ENCODE data around the gene CACNB2. TPM values are rescaled to one million over a fixed set of nuclear protein-coding genes. Genes with fewer than 3 reads are reported as not detected.

Gene CACNB2
- total RNA-seq, 2 donors from 2014 or later, result 9.8 to 12.1 TPM

DNA sequence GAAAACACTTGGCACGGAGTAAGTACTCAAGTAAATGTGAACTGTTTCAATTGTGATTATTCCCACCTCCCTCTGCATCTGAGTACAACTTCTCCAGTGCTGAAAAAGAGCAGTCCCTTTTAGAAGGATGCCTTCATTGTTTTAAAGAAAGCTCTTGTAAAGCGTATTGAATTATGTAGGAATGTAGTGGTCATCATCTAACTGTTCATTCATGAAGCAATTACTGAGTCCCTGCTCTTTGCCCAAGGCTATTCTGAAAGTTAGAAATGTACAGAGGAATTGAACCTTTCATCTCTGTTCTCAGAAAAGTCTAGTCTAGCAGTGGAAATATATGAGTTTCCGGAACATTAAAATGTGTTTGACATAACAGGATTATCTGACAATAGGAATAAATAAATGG, 127.8 kb downstream of the CACNB2 start:
- H3K4me3 ChIP-seq, result no peak overlapping the region
- no peaks in the 10 kb centered on the region for H3K27me3 ChIP-seq
- TF ChIP-seq, protein P1, sequence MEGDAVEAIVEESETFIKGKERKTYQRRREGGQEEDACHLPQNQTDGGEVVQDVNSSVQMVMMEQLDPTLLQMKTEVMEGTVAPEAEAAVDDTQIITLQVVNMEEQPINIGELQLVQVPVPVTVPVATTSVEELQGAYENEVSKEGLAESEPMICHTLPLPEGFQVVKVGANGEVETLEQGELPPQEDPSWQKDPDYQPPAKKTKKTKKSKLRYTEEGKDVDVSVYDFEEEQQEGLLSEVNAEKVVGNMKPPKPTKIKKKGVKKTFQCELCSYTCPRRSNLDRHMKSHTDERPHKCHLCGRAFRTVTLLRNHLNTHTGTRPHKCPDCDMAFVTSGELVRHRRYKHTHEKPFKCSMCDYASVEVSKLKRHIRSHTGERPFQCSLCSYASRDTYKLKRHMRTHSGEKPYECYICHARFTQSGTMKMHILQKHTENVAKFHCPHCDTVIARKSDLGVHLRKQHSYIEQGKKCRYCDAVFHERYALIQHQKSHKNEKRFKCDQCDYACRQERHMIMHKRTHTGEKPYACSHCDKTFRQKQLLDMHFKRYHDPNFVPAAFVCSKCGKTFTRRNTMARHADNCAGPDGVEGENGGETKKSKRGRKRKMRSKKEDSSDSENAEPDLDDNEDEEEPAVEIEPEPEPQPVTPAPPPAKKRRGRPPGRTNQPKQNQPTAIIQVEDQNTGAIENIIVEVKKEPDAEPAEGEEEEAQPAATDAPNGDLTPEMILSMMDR (IDR thresholded peaks at IDR 0.05), result no peak
- no peaks in the 10 kb centered on the region for H3K36me3 ChIP-seq
- DNase-seq, result no peak
- H3K27ac ChIP-seq, result no peak overlapping the region
- H3K4me1 ChIP-seq, result no peaks in the 10 kb centered on the region
- intact Hi-C loops (cut with DNase I), result no loop called here
- H3K9ac ChIP-seq (ENCODE audit: low read depth in 2 of 2, low read length in 2 of 2), result no peak overlapping the region
- no peaks in the 10 kb centered on the region for H3K9me3 ChIP-seq

DNA sequence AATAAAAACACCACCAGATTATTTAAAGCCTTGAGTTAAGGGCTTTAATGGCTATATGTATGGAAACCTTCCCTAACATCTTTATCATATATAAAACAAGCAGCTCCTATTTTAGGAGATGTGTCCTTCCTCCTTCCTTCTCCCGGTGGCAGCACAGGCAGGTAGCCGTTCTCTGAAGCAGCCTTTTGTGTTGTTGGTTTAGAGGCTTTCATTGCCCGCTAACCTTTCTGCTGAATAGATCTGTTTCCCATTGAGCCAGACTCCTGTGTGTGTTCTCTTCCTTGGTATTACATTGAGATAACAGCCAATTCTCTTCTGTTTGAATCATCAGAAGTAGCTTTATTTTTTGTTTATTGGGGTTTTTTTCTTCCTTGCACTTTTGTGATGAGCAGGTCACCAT, 131.3 kb downstream of the CACNB2 start:
- H3K4me1 ChIP-seq, result no peaks in the 10 kb centered on the region
- TF ChIP-seq, protein P1 (IDR thresholded peaks at IDR 0.05), result no peak
- H3K9ac ChIP-seq (ENCODE audit: low read depth in 2 of 2, low read length in 2 of 2), result no peak overlapping the region
- intact Hi-C loops (cut with DNase I), result no loop called here
- H3K9me3 ChIP-seq, result no peaks in the 10 kb centered on the region
- H3K4me3 ChIP-seq, result no peak overlapping the region
- H3K27ac ChIP-seq, result no peak overlapping the region
- DNase-seq, result no peak
- H3K27me3 ChIP-seq, result no peaks in the 10 kb centered on the region
- H3K36me3 ChIP-seq, result no peaks in the 10 kb centered on the region

DNA sequence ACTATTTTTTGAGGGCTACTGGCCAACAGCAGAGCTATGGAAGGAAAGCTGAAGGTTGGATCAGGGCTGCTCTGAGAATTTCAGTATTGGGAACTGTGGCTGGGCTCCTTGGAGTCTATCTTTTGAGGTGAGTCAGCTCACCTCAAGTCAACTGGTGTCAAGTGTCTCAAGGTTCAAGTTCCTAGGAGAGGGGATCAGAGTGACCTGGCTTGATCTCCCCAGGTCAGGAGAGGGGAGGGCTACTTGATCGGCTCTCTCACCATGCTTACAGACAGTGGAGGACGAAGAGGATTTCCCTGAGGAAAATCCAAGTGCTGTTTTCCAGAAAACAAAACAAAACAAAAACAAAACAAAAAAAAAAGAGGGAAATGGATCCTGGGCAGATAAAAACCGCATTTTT, 132.8 kb downstream of the CACNB2 start:
- Histone ChIP-seq H3K36me3 (no peaks in the 10 kb centered on the region), H3K9me3 (no peaks in the 10 kb centered on the region), H3K27me3 (no peaks in the 10 kb centered on the region), H3K27ac (no peak overlapping the region), H3K9ac (ENCODE audit: low read depth in 2 of 2, low read length in 2 of 2) (no peak overlapping the region), H3K4me1 (no peaks in the 10 kb centered on the region), H3K4me3 (no peak overlapping the region)
- DNase-seq, result no peak
- intact Hi-C loops (cut with DNase I), result no loop called here
- TF ChIP-seq, protein P1 (IDR thresholded peaks at IDR 0.05), result no peak

DNA sequence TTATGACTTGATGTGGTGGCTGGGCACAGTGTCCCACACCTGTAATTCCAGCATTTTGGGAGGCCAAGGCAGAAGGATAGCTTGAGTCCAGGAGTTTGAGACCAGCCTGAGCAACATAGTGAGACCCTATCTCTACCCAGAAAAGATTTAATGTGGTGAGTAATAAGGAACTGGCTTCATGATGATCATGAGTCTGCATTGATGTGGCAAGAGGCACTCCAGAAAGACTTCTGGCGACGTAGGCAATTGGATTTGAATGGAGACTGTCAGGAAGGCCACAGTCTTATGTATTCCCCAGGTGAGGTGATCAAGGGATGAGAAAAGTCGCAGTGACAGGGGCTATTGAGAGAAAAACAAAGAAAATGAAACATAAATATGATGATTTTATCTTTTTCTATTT, 138.0 kb downstream of the CACNB2 start:
- Histone ChIP-seq H3K27me3 (no peaks in the 10 kb centered on the region), H3K27ac (no peak overlapping the region), H3K4me3 (no peak overlapping the region), H3K36me3 (no peaks in the 10 kb centered on the region), H3K9ac (ENCODE audit: low read depth in 2 of 2, low read length in 2 of 2) (no peak overlapping the region), H3K9me3 (no peaks in the 10 kb centered on the region), H3K4me1 (no peaks in the 10 kb centered on the region)
- TF ChIP-seq, protein P1 (IDR thresholded peaks at IDR 0.05), result no peak
- intact Hi-C loops (cut with DNase I), result no loop called here
- DNase-seq, result no peak

DNA sequence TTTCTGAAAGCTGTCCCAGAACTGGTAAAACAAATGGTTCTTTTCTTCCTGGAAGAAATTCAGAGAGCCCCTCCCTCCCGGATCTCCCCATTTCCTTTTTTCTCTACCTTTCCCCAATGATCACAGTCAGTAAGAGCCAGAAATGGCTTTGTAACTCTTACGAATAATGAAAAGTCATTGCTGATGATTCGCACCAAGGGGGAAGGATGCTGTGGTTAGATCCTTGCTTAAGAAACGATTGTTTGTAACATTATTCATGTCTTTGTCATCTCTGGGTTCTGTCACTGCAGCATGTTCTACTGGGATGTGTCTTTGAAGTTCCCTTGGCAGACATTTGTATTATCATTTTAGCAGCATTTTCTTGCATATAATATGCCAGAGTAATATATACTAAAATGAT, 138.9 kb downstream of the CACNB2 start:
- H3K4me3 ChIP-seq, result no peak overlapping the region
- intact Hi-C loops (cut with DNase I), result no loop called here

More for the DNA sequence above, 138.9 kb downstream of the CACNB2 start:
- Histone ChIP-seq H3K27me3 (no peaks in the 10 kb centered on the region), H3K9ac (ENCODE audit: low read depth in 2 of 2, low read length in 2 of 2) (no peak overlapping the region), H3K4me1 (no peaks in the 10 kb centered on the region), H3K9me3 (no peaks in the 10 kb centered on the region), H3K27ac (no peak overlapping the region), H3K36me3 (no peaks in the 10 kb centered on the region)
- TF ChIP-seq, protein P1 (IDR thresholded peaks at IDR 0.05), result no peak
- no peak for DNase-seq

Measured in colonic mucosa (tissue), 4 donors.